GM18909 (cell line): ENCODE data around the gene KLHL1.
A peak's percentile ranks its signal among the peaks of the same experiment; 100 is the strongest.

ENCODE experiments used
- ATAC-seq: cut with Tn5 transposase; IDR thresholded peaks from one replicate; pipeline ENCODE4 v1.9.1; 2021; ENCODE audit warnings: mild to moderate bottlenecking; ENCODE audit not compliant: unreplicated experiment, poor library complexity

Gene KLHL1

DNA sequence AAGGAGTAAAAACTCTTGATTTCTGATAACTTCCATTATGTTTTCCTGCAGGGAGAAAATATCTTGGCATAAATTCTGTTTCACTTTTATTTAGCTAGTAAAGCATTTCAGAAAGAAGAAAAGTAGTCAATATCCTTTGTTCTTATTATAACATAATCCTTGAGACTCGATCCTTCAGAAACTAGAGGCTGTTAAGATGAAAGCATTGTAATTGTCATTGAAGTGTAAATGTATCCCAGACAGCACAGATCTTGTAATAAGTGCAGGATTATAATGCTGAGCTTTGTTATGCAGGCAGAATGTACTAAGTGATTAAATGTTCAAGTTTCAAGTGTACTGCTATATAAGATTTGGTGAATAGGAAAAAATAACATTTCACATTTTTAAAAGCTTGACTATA is 225.8 kb downstream of the KLHL1 start:
- no peak for ATAC-seq

DNA sequence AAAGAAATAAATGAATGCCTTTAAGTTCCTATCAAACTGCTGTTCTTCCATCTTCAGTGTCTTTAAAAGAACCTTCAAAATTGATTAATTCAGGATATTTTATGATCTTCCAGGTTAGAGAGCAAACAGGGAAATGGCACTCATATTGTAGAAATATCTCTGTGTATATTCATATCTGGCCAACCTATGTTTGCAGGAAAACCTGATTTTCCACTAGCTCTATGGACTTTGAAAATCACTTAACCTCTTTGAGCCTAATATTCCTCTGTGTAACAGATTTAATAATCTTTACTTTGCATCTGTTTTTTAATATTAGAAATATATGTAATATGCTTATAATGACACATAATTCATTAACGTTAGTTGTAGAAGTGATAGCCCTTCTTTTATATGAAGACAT is 228.3 kb downstream of the KLHL1 start:
- no peak for ATAC-seq

DNA sequence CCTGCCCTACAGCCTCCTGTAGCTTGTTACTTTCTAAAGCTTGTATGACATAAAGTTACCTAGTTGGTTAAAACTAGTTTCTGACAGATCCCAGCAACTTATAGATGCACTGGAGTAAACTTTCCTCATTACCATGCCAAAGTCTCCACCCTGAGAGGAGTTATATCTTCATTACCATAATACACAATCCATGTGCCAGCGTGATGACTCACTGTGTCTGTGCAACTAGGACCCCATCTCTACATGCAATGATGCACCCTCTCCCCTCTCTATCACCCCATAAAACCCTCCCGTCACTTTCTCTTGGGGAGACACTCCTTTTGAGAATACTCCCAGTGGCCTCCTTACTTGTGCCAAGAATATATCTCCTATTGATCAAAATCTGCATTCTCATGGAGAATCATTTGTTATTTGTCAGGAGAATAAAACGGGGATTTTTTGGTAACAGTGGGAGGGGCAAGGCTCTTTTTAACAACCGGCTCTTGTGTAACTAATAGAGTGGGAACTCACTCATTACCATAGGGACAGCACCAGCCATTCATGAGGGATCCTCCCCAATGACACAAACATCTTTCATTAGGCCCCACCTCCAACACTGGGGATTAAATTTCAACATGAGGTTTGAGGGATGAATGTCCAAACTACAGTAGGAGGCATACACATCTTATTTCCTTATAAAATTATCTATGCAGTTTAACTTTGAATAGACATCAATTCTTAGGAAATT is 235.8 kb downstream of the KLHL1 start:
- no peak for ATAC-seq

DNA sequence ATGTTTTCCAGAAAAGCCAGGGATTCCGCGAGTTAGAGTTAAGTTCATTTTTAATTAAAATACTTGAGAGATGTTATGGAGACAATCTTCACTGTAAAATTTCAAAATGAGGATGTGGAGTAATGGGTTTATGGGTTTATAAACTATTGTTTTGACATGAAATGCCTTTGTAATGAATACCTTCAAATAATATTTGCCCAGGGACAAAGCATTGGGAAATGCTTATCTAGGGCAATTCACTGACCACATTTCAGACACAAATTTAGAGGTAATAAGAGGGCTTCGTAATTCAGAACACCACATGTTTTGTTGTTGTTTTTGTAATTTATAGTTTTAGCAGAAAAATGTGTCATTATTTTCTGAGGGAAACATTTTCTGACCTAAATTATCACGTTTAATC is 241.7 kb downstream of the KLHL1 start:
- no peak for ATAC-seq

DNA sequence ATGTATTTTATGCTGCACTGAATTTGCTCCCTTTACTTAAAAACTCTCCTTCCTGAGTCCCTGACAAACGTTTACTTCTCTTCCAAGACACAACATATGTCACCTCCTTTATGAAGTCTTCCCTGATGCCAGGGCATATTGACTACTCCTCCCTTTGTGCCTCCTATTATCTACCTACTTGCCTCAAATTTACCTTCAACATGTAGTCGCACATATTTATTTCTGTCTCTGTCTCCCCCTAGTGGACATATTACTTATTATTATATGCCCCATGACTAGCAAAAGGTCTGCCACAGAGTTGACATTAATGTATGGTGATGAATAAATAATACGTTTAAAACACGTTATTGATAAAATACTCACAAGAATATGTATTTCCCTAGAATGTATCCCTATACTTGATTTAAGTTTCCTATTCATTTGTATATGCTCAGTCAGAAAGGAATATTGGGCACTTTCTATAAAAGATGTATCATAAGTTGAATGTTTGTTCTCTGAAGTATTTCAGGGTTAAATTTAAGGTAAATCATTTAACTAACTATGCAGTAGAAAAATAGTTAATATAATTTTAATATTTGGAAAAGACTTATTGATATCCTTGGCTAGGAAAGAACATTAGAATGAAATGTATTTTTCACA is 250.9 kb downstream of the KLHL1 start:
- ATAC-seq: peak; percentile 91

DNA sequence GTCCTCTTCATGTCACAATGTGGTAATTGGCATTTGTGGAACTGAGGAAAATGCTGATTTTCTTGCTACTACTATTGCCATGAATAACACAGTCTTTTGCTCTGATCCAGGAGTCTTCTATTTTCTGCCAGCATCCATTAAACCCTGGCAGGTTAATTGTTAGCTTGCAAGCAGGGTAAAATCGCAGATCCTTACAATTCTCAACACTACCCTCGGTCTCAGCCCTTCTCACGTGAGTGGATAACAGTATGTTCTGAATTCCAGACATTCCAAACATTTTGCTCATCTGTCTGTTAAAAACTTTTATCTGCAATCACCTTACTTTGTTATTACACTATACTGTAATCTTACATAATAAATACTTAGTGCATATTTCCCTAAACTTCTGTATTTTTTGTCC is 251.9 kb downstream of the KLHL1 start:
- no peak for ATAC-seq

DNA sequence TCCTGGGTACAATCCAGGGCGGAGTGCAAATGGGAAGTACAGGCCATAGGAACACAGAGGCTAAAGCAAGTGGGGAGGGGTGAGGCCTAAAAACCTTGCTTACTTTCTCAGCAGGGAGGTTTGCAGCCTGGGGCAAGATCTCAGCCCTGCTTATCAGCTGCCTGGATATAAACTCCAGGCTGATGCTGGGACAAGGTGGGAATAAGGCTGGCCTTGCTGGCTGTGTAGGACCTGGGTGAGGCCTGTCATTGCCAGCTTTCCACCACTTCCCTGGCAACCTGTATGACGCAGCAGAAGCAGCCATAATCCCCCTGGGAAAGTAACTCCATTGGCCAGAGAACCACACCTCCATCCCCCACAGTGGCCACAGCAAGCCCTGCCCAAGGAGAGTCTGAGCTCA is 279.7 kb downstream of the KLHL1 start:
- no peak for ATAC-seq

DNA sequence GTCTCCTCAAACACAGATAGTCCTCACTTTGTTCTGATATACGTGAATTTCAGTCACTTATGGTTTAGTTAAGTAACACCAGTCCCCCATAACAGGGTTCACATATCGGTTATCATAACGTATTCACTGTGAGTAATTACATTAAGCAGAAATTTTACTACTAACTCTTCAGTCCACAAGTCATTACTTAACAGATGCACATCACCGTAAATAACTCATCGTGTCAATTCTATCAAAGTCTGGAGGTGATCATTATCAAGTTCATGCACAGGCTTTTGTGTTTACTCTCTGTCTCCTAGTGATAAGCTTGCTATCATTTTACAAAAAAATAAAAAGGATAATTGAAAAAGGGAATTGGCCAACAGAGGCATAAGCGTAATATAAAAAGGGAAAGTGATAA is 288.1 kb downstream of the KLHL1 start:
- ATAC-seq: no peak

DNA sequence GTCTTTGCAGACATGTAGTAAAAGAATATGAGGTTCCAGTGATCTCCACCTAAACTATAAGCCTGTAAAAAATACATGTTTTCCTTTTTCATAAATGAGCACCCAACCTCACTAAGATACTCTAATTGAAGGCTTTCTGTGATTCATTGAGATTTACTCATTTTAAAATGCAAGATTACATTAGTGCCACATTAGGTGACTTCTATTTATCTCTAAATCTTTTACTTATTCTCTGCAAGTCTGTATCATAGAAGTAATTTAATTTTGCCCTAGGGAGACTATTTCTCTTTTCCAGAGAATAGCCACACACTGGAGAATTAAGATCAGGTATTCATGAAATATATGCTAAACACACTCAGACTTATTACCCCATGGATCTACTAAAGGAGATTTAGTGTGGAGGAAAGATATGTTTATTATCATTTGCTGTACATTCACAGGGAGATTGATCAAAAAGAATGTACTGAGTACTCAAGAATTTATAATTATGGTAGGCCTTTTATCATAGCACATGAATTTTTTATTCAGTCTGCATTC is 290.9 kb downstream of the KLHL1 start:
- ATAC-seq: no peak

DNA sequence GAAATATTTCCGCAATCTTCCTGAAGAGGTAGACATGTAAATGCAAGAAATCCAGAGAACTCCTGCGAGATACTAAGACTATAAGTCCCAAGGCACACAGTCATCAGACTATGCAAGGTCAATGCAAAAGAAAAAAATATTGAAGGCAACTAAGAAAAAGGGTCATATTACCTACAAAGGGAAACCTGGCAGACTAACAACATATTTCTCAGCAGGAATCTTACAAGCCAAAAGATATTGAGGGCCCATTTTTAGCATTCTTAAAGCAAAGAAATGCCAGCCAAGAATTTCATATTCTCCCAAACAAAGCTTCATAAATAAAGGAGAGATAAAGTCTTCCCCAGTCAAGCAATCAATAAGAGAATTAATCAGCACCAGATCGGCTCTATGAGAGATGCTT is 299.1 kb downstream of the KLHL1 start:
- no peak for ATAC-seq

DNA sequence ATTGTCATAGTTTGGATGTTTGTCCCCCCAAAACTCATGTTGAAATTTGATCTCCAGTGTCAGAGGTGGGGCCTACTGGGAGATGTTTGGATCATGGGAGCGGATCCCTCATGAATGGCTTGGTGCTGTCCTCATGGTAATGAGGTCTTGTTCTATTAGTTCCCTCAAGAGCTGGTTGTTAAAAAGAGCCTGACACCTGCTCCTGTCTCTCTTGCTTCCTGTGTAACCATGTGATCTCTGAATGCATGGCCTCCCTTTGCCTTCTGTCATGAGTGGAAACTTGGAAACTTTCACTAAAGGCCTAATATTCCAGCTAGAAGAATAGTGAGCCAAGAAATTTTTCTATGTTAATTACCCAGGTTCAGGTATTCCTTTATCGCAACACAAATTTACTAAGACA is 312.0 kb downstream of the KLHL1 start:
- no peak for ATAC-seq

DNA sequence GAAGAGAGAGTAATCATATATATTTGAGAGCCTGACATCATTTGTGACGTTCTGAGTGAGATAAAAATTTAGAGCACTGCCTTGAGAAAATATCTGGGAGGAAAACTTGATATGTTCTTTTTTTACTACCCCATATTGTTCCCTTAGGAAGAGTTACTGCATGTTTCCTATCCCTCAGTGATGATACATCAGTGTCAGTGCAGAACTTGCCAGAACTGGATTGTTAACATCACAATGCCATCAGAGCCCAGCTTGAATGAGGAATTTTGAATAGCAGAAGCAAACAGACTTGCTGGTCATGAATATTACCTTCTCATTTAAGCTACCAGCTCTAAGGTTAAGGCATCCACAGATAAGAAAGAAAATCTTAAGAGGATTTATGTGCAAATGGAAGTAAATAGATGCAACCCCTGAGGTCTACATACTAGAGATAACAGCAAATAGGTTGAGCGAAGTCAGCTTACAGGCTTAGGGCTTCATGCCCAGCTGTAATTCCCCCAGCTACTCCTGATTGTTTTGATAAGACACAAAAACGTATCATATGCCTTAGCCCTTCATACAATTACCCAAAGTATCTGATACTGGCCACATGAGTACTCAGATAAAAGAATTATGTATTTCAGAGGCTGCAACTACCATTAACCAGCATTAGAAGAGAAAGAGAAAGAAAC is 314.3 kb downstream of the KLHL1 start:
- ATAC-seq: no peak

DNA sequence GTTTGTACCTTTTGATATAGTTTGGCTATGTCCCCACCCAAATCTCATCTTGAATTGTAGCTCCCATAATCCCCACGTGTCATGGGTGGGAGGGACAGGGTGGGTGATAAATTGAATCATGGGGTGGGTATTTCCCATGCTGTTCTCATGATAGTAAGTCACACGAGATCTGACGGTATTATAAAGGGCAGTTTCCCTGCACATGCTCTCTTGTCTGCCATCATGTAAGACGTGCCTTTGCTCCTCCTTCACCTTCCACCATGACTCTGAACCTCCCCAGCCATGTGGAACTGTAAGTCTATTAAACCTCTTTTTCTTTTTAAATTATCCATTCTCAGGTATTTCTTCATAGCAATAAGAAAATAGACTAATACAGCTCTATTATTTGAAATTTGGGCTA is 331.3 kb downstream of the KLHL1 start:
- ATAC-seq: no peak

DNA sequence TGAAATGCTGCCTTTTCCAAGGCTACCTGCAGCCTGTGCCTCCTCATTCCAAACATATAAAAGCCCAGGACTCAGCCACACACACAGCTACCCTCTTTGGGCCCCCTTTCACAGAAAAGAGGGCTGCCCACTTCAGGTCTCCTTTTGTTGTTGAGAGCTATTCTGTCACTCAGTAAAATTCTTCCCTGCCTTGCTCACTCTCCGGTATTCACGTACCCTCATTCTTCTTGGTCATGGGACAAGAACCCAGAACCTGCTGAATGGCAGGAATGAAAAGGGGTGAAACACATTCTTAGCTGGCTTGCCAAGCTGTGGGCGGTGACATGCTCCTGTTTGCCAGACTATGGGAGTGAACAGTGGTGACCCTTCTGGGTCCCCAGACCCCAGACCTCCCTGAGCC is 338.6 kb downstream of the KLHL1 start:
- no peak for ATAC-seq

DNA sequence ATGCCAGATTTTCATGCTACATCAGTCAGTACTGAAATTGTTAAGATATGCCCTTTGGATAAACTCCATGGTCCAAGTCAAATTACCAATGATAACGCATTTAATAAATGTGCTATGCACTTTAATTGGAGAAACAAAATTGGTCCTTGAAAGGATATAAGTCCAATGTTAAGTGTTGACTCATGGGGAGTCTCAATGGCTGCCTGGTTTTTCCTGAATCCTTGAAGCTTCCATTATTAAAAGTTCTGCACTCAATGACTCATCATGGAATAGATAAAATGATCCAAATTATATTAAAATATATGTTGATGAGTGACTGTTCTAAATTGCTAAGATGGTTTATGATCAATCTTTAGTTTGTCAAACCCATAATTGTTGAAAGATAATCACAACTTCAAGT is 346.7 kb downstream of the KLHL1 start:
- ATAC-seq: no peak

DNA sequence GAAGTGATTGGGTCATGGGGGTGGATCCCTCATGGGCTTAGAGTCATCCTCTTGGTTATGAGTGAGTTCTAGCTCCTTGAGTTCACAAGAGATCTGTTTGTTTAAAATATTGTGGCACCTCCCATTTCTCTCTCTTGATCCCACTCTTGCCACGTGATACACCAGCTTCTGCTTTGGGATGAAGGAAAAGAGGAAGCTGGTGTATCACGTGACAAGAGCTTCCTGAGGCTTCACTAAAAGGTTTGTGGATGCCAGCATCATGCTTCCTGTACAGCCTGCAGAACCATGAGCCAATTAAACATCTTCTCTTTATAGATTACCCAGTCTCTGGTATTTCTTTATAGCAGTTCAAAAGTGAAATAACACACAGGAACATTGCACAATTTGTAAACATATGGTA is 353.2 kb downstream of the KLHL1 start:
- ATAC-seq: no peak

DNA sequence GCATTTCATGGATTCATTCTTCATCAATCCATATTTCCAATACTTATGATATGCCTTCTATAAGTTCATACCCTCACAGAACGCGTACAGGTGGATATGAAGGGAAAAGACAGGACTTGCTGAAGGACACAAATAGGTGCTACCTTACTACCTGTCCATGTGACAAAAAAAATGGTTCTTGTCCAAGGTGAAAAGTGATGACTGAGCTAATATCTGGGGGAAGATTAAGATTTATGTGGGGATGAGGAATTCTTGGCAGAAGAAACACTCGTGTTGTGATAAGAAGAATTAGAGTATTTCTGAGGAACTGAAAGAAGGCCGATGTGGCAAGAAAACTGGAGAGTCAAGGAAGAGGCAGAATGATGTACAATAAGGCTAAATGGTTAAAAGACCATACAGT is 357.0 kb downstream of the KLHL1 start:
- ATAC-seq: no peak

DNA sequence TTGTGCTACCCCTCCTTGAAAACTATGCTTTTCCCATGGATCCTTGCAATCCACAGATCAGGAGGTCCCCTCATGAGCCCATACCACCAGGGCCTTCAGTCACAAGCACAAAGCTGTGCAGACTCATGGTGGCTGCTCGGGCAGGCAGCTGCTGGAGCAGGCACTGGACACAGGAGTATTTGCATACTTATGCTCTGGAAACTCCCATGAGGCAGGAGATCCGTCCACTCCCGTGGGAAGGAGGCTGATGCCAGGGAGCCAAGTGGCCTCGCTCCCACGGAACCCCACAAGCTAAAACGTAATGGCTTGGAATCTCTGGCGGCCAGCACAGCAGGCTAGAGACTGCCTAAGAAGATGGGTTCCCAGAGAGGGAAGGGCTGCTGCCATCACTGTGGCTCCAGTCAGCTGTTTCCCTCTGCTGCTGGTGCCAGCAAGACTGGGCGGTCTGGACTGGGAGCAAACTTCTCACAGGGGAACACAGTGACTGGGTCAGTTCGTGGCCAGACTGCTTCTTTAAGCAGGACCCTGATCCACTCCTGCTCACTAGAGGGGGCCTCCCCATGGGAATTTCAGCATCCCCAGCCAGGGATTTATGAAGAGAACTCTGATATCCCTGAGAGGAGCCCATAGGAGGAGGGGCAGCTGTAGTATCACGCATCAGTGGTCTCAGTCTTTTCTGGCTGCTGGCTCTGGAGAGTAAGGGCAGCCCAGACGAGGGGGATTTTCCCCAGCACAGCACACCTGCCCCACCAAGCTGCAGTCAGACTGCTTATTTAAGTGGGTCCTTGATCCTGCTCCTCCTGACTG is 370.9 kb downstream of the KLHL1 start:
- ATAC-seq: no peak

DNA sequence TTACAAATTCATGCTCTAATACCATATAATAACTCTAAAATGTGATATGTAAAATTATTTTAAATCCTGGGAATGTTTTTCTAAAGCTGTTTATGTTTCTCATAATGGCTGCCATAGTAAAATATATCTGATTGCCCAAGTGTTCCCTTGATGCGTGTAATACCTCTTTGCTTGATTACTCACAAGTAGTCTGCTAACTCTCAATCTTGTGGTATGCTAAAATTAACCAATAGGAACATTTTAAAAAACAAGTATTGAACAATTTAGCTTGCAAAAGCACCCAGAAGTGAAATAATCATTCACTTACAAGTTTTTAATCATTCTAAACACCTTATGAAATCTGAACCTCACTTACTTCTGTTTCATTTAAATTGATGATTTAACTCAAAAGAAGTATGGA is 386.6 kb downstream of the KLHL1 start:
- ATAC-seq: no peak

DNA sequence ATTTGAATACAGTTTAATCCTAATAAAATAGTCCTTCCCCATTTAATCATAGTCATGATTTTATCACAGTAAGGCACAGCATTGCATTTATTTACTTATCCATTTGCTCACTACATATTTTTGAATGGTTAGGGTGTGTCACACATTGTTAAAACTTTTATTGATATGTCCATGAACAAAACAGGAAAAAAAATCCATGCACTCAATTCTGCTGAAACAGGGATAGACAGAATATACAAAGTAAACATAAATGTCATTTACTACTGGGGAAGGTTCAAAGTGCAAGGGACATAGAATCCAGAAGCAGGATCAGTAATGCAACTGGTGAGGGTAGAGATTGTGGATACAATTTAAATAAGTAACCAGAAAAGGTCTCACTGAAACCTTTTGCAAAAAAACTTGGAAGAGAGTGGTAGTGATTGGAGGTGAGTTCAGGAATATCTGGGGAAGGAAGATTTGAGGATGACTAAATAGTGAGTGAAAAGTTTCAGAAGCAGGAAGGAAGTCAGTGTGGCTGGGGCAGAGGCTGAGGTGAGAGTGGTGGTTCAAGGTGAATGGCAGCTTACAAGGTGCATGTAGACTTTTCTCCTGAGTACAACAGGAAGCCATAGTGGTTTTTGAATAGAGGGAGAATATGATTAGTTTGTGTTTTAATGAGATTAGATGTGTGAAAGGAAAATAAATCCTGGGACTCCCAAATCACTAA is 387.8 kb downstream of the KLHL1 start:
- no peak for ATAC-seq
